CD14-positive monocyte (primary cell): ENCODE measurements around the gene ZSCAN22. TPM values are rescaled to one million over a fixed set of nuclear protein-coding genes. Genes with fewer than 3 reads are reported as not detected.

ENCODE experiments used
- DNase-seq, 3 donors: peaks; one replicate each; pipeline ENCODE4 v3.0.0-alpha.2; 2011 to 2022
- H2AFZ ChIP-seq: 2 replicates; pipeline ENCODE4 v1.6.0; 2012; ENCODE audit warnings: mild to moderate bottlenecking, low read depth, low read length, inconsistent platforms; ENCODE audit not compliant: insufficient read depth, poor library complexity, severe bottlenecking
- H3K27ac ChIP-seq, 2 donors: 1 replicate in 1 of 2; 2 replicates in 1 of 2; pipeline ENCODE4 v1.5.1; 2012 to 2013; ENCODE audit warnings: low read length in 2 of 2, control low read depth in 1 of 2, inconsistent platforms in 1 of 2, low read depth in 1 of 2, mild to moderate bottlenecking in 1 of 2
- H3K27me3 ChIP-seq, 2 donors: one replicate each; pipeline versions ENCODE4 v1.6.0 to v1.6.1; 2011 to 2013; ENCODE audit warnings: low read length in 2 of 2; ENCODE audit not compliant: control insufficient read depth in 2 of 2, insufficient read depth in 2 of 2
- H3K36me3 ChIP-seq, 2 donors: replicated peaks in 1 of 2; 1 replicate in 1 of 2; 2 replicates in 1 of 2; pipeline versions ENCODE4 v1.5.1 to v1.6.1; 2012 to 2013; ENCODE audit warnings: low read length in 2 of 2, control low read depth in 1 of 2, inconsistent platforms in 1 of 2, mild to moderate bottlenecking in 1 of 2; ENCODE audit not compliant: insufficient read depth in 2 of 2, control insufficient read depth in 1 of 2
- H3K4me1 ChIP-seq, 2 donors: 1 replicate in 1 of 2; 2 replicates in 1 of 2; pipeline versions ENCODE4 v1.5.1 to v1.6.1; 2012 to 2013; ENCODE audit warnings: low read length in 2 of 2, control low read depth in 1 of 2, inconsistent platforms in 1 of 2, mild to moderate bottlenecking in 1 of 2, moderate library complexity in 1 of 2; ENCODE audit not compliant: insufficient read depth in 2 of 2, control insufficient read depth in 1 of 2
- H3K4me2 ChIP-seq: replicated peaks from 2 replicates; pipeline ENCODE3; 2012; ENCODE audit warnings: low read length, moderate library complexity, mild to moderate bottlenecking; ENCODE audit not compliant: poor library complexity, severe bottlenecking; ENCODE audit errors: extremely low read depth
- H3K4me3 ChIP-seq, 3 experiments: fragments of 200-600 bp in 1 of 3; sonication (generic) in 1 of 3; replicated peaks in 1 of 3; 1 replicate in 2 of 3; 2 replicates in 1 of 3; pipeline ENCODE4 v1.5.1; 2011 to 2013; ENCODE audit warnings: low read length in 3 of 3, mild to moderate bottlenecking in 3 of 3, control low read depth in 2 of 3, low read depth in 2 of 3, inconsistent platforms in 1 of 3, moderate library complexity in 1 of 3
- H3K79me2 ChIP-seq: 2 replicates; pipeline ENCODE4 v1.6.0; 2012; ENCODE audit warnings: mild to moderate bottlenecking, control low read depth, inconsistent platforms, low read length, moderate library complexity; ENCODE audit not compliant: insufficient read depth
- H3K9ac ChIP-seq: 2 replicates; pipeline ENCODE4 v1.6.0; 2017; ENCODE audit warnings: low read length, mild to moderate bottlenecking; ENCODE audit not compliant: insufficient read depth, poor library complexity, severe bottlenecking
- H3K9me3 ChIP-seq, 2 donors: replicated peaks in 1 of 2; 1 replicate in 1 of 2; 2 replicates in 1 of 2; pipeline versions ENCODE4 v1.5.1 to v1.6.1; 2012 to 2013; ENCODE audit warnings: low read length in 2 of 2, control low read depth in 1 of 2; ENCODE audit not compliant: control insufficient read depth in 1 of 2, insufficient read depth in 1 of 2
- H4K20me1 ChIP-seq: 2 replicates; pipeline ENCODE4 v1.6.0; 2012; ENCODE audit warnings: mild to moderate bottlenecking, low read length, control low read depth, moderate library complexity; ENCODE audit not compliant: insufficient read depth
- H3K27ac Mint-ChIP-seq, 7 donors: one replicate each; pipeline ENCODE4 v1.8.0; 2020; ENCODE audit warnings: mild to moderate bottlenecking in 7 of 7, mixed read lengths in 7 of 7, moderate library complexity in 6 of 7, inconsistent platforms in 2 of 7
- H3K27me3 Mint-ChIP-seq, 3 donors: one replicate each; pipeline ENCODE4 v1.8.0; 2021 to 2022; ENCODE audit warnings: low read depth in 3 of 3, mild to moderate bottlenecking in 3 of 3, mixed read lengths in 3 of 3, moderate library complexity in 3 of 3, inconsistent platforms in 1 of 3
- H3K36me3 Mint-ChIP-seq, 2 donors: one replicate each; pipeline ENCODE4 v1.8.0; 2020; ENCODE audit warnings: mixed read lengths in 2 of 2, inconsistent platforms in 1 of 2, mild to moderate bottlenecking in 1 of 2
- H3K4me1 Mint-ChIP-seq: one replicate; pipeline ENCODE4 v1.8.0; 2020; ENCODE audit warnings: mild to moderate bottlenecking, mixed read lengths
- H3K4me3 Mint-ChIP-seq, 2 donors: one replicate each; pipeline ENCODE4 v1.8.0; 2020; ENCODE audit warnings: mild to moderate bottlenecking in 2 of 2, mixed read lengths in 2 of 2, moderate library complexity in 1 of 2
- H3K9me3 Mint-ChIP-seq, 7 donors: one replicate each; pipeline ENCODE4 v1.8.0; 2020 to 2022; ENCODE audit warnings: mixed read lengths in 7 of 7, mild to moderate bottlenecking in 6 of 7, moderate library complexity in 6 of 7, inconsistent platforms in 2 of 7
- WGBS: methylation state at CpG from one replicate; pipeline ENCODE4 v1.1.5; 2013; ENCODE audit warnings: missing lambda C conversion rate; ENCODE audit not compliant: insufficient coverage; 5-methylcytosine and 5-hydroxymethylcytosine counted together
- intact Hi-C, 2 donors: fragments of 100-400 bp; cut with micrococcal nuclease; formaldehyde crosslinking; loops; one replicate each; pipeline versions ENCODE4 v1.15.0 to v1.15.1; 2023
- polyA plus RNA-seq, 3 donors: library from polyadenylated mRNA; depleted of rRNA in 1 of 3; unstranded in 2 of 3; stranded (reverse) in 1 of 3; fragments of 300-500 nt in 2 of 3; fragments of >200 nt in 1 of 3; fragmentation: Illumina TruSeq in 2 of 3; gene quantifications; 1 replicate in 2 of 3; 2 replicates in 1 of 3; pipeline ENCODE4 v1.2.3, GENCODE V29; 2012 to 2021
- TF ChIP-seq, protein P1 (sequence below): fragments of 200-600 bp; IDR thresholded peaks from one replicate; pipeline ENCODE4 v1.8.0; 2022; ENCODE audit warnings: antibody characterized with exemption, mild to moderate bottlenecking

Gene ZSCAN22
- polyA plus RNA-seq, 3 donors, result 0.58 to 1.2 (median 0.99) TPM

DNA sequence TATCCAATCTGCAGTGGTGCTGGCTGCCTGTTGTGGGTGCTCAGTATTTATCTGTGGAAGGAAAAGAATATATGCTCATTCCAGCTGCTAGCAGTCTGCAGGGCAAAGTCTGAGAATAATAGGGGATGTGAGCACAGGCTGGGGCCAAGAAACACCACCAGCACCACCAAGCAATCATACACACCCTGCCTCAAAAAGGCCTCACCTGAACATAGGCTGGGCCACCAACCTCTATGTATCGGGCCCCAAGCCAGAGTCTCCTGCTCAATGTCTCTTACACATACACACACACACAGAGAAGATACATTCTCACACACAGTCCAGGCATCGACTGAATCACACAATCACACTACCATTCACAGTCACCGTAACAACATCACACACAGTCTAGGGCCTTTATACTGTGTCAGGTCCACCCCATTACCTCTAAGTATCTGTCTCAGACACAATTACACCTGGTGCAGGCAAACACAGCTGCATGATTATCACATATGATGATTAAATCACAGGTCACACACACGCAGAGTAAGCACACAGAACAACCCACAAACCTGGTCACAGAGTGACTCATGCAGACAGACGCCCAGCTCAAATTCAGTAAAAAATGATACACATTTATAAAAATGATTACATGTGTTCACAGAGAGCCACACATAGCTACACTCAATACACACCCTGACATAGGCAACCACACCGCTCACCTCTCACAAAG is 1.3 kb upstream of the ZSCAN22 start:
- Mint-ChIP-seq H3K9me3 (peaks cover 0 to 4% (median 0%) of the 10 kb centered on the region in 7 donors), H3K4me1 (peaks cover 6% of the 10 kb centered on the region), H3K27me3 (peaks cover 0 to under 1% (median 0%) of the 10 kb centered on the region in 3 donors), H3K4me3 (no peak overlapping the region), H3K27ac (no peak overlapping the region), H3K36me3 (peaks cover 4 to 9% of the 10 kb centered on the region in 2 donors)
- H3K4me1 ChIP-seq, result peaks cover 18 to 19% of the 10 kb centered on the region in 2 donors
- H4K20me1 ChIP-seq, result no peaks in the 10 kb centered on the region
- no peak overlapping the region for H3K4me3 ChIP-seq
- H3K9me3 ChIP-seq, result no peaks in the 10 kb centered on the region
- intact Hi-C loops, result loop anchor here (1.0 to 5.0 kb wide), 4 partner anchors 21 to 82 kb away; partner anchors contain the start of genes ERVK3-1 (in 2 of the 2), ZNF837 (in 2 of the 2), ZNF584 (in 1 of the 2) and ZNF8 (in 1 of the 2)
- no peak overlapping the region for H3K9ac ChIP-seq
- DNase-seq, result no peak
- no peak overlapping the region for H3K27ac ChIP-seq
- H2AFZ ChIP-seq, result no peak overlapping the region
- WGBS, result 93% methylated on average over 5 of the region's 6 CpGs
- peak overlapping the region; percentile 89 for H3K4me2 ChIP-seq
- no peaks in the 10 kb centered on the region for H3K27me3 ChIP-seq
- TF ChIP-seq, protein P1, sequence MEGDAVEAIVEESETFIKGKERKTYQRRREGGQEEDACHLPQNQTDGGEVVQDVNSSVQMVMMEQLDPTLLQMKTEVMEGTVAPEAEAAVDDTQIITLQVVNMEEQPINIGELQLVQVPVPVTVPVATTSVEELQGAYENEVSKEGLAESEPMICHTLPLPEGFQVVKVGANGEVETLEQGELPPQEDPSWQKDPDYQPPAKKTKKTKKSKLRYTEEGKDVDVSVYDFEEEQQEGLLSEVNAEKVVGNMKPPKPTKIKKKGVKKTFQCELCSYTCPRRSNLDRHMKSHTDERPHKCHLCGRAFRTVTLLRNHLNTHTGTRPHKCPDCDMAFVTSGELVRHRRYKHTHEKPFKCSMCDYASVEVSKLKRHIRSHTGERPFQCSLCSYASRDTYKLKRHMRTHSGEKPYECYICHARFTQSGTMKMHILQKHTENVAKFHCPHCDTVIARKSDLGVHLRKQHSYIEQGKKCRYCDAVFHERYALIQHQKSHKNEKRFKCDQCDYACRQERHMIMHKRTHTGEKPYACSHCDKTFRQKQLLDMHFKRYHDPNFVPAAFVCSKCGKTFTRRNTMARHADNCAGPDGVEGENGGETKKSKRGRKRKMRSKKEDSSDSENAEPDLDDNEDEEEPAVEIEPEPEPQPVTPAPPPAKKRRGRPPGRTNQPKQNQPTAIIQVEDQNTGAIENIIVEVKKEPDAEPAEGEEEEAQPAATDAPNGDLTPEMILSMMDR, result no peak
- peaks cover 20% of the 10 kb centered on the region for H3K79me2 ChIP-seq
- no peaks in the 10 kb centered on the region for H3K36me3 ChIP-seq

DNA sequence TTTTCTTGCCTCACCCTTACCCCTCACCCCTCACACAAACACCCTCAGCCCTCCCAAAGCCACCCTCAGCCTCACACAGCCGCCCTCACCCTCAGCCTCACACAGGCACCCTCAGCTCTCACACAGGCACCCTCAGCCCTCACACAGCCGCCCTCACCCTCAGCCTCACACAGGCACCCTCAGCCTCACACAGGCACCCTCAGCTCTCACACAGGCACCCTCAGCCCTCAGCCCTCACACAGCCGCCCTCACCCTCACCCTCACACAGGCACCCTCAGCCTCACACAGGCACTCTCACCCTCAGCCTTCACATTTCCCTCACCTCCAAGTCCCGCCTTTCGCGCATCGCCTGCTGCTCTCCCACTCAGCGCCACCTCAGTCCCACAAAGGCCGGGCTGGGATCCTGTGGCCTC is 287 bp upstream of the ZSCAN22 start:
- H3K27me3 ChIP-seq, result no peaks in the 10 kb centered on the region
- intact Hi-C loops, result loop anchor here (1.0 to 5.0 kb wide), 4 partner anchors 22 to 81 kb away; partner anchors contain the start of genes ERVK3-1 (in 2 of the 2), ZNF837 (in 2 of the 2), ZNF584 (in 1 of the 2) and ZNF8 (in 1 of the 2)

More for the DNA sequence above, 287 bp upstream of the ZSCAN22 start:
- H3K79me2 ChIP-seq, result peaks cover 20% of the 10 kb centered on the region
- no peaks in the 10 kb centered on the region for H3K36me3 ChIP-seq
- no peak overlapping the region for H3K27ac Mint-ChIP-seq
- H3K4me3 ChIP-seq, result peak overlapping the region; percentile 58 to 87 (median 73)
- H3K9me3 ChIP-seq, result no peaks in the 10 kb centered on the region
- DNase-seq, result no peak
- H4K20me1 ChIP-seq, result no peaks in the 10 kb centered on the region
- H3K4me1 ChIP-seq, result peaks cover 18 to 19% of the 10 kb centered on the region in 2 donors
- peaks cover 6% of the 10 kb centered on the region for H3K4me1 Mint-ChIP-seq
- no peaks in the 10 kb centered on the region for H3K9me3 Mint-ChIP-seq
- TF ChIP-seq, protein P1, result no peak
- no peak overlapping the region for H3K4me3 Mint-ChIP-seq
- H3K36me3 Mint-ChIP-seq, result peaks cover 4 to 9% of the 10 kb centered on the region in 2 donors
- 11% methylated on average over 9 of the region's 9 CpGs for WGBS
- peak overlapping the region; percentile 76 to 97 for H3K27ac ChIP-seq
- H2AFZ ChIP-seq, result peak overlapping the region; percentile 85
- peak overlapping the region; percentile 77 for H3K9ac ChIP-seq
- peak overlapping the region; percentile 89 for H3K4me2 ChIP-seq
- no peaks in the 10 kb centered on the region for H3K27me3 Mint-ChIP-seq
